ENCODE results near the gene SH3GL1. TPM values are rescaled to one million over a fixed set of nuclear protein-coding genes. Genes with fewer than 3 reads are reported as not detected.

The SH3GL1 gene
- total RNA-seq, 1 experiment from 2014 or later = 59.8 TPM

DNA sequence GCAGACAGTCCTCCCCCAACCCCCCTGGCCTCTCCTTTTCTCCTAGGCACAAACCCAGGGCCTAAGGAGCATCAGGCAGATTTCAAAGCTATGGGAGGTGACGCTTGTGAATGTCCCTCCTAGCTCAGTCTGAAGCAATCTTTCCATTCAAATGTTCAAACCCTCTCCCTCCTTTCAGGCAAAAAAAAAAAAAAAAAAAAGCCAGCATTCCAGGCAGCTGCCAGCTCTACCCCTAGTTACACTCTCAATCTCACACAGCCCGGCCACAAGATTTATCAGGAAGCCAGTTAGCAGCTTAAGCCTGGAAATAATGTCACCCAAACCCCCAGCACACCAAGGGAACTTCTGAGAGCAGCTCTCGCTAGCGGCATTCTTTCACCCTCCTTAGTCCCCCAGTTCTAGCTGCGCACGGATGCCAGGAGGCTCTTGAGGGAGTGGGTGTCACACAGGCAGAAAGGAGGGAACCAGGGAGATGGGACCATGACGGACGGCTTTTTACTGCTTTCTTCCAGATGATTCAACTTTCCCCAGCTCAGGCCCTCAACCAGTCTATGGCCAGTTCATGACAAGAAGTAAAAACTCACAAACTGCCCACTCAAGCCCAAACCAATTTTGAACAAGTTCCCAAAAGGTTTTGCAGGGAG lies 6.3 kb downstream of the SH3GL1 start:
- ChIA-PET CTCF (interaction anchor here (0.6 to 0.7 kb wide), 3 partner anchors 19 to 1089 kb away, joined by 4 to 17 read pairs (median 6); no protein-coding TSS in a partner anchor), POLR2A (ENCODE audit: unreplicated experiment) (interaction anchor here (0.6 kb wide), 1 partner anchor 53 kb away, joined by 14 read pairs; no protein-coding TSS in a partner anchor)
- peaks cover 97% of the 10 kb centered on the region for H3K79me2 ChIP-seq (ENCODE audit: low read length)
- H3K9ac ChIP-seq (ENCODE audit: low read length) = no peak overlapping the region
- H2AFZ ChIP-seq (ENCODE audit: low read length) = no peak overlapping the region
- BruUV-seq (replicated peaks) = no TSS peak
- no peak overlapping the region for H3K4me3 ChIP-seq (ENCODE audit: low read length)
- intact Hi-C loops (cut with micrococcal nuclease) = no loop called here
- no peaks in the 10 kb centered on the region for H3K27me3 ChIP-seq (ENCODE audit: low read length)
- TF ChIP-seq EZH2phosphoT487 (IDR thresholded peaks at IDR 0.05; ENCODE audit: borderline replicate concordance, low read length) (no peak), EZH2 (IDR thresholded peaks at IDR 0.05; ENCODE audit: low read length, unreplicated experiment) (no peak)
- TF ChIP-seq, protein P1, sequence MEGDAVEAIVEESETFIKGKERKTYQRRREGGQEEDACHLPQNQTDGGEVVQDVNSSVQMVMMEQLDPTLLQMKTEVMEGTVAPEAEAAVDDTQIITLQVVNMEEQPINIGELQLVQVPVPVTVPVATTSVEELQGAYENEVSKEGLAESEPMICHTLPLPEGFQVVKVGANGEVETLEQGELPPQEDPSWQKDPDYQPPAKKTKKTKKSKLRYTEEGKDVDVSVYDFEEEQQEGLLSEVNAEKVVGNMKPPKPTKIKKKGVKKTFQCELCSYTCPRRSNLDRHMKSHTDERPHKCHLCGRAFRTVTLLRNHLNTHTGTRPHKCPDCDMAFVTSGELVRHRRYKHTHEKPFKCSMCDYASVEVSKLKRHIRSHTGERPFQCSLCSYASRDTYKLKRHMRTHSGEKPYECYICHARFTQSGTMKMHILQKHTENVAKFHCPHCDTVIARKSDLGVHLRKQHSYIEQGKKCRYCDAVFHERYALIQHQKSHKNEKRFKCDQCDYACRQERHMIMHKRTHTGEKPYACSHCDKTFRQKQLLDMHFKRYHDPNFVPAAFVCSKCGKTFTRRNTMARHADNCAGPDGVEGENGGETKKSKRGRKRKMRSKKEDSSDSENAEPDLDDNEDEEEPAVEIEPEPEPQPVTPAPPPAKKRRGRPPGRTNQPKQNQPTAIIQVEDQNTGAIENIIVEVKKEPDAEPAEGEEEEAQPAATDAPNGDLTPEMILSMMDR (conservative IDR thresholded peaks at IDR 0.05; ENCODE audit: low read depth, low read length) = no peak
- peaks cover 4% of the 10 kb centered on the region; the same call in 1 of the 2 replicates for H3K36me3 ChIP-seq (ENCODE audit: low read depth, low read length)
- H4K20me1 ChIP-seq (ENCODE audit: low read length) = peaks cover 14% of the 10 kb centered on the region; the same call in 1 of the 2 replicates
- H3K4me2 ChIP-seq (ENCODE audit: low read length) = no peak overlapping the region
- no peak for DNase-seq
- no peaks in the 10 kb centered on the region for H3K9me3 ChIP-seq (ENCODE audit: low read length)
- no peak overlapping the region for H3K27ac ChIP-seq (ENCODE audit: low read length)
- peaks cover 11% of the 10 kb centered on the region for H3K4me1 ChIP-seq (ENCODE audit: insufficient read depth, low read length)
- no peak for ATAC-seq
- no peaks in the 10 kb centered on the region for H3F3A ChIP-seq (ENCODE audit: low read length, unreplicated experiment)
- H3K9me2 ChIP-seq (replicated peaks; ENCODE audit: low read length) = no peaks in the 10 kb centered on the region

DNA sequence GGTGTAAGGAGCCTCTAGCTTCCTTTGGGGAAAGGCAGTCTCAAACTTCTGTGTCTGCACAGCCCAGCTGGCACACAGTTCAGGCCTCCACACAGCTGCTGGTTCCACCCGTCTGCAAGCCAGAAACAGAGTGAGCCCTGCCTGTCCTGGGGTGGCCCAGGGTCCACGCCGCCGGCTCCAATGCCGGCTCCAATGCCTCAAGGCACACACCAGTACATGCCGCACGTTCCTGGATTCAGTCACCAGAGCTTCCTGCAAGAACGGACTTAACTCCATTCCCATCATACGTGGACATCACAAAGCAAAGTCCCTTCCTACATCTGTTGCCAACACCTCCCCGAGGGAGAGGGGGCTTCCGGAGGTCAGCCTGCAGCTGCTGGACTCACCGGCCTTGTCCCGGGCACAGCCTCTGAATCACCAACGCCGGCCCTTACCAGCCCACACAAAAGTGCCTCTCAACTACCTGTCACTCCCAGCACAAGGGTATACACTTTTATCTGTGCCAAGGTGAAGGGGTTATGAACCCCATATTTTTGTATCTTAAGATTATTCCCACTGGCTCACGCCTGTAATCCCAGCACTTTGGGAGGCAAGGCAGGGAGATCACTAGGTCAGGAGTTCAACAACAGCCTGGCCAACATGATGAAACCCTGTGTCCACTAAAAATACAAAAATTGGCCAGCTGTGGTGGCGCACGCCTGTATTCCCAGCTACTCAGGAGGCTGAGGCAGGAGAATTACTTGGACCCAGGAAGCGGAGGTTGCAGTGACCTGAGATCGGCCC lies 8.5 kb downstream of the SH3GL1 start:
- POLR2A ChIA-PET (ENCODE audit: unreplicated experiment) = no interaction called here
- Histone ChIP-seq H3K27ac (ENCODE audit: low read length) (no peak overlapping the region), H3K9me3 (ENCODE audit: low read length) (no peaks in the 10 kb centered on the region), H3K9me2 (replicated peaks; ENCODE audit: low read length) (no peaks in the 10 kb centered on the region), H3K27me3 (ENCODE audit: low read length) (no peaks in the 10 kb centered on the region), H3K9ac (ENCODE audit: low read length) (no peak overlapping the region), H3F3A (ENCODE audit: low read length, unreplicated experiment) (no peaks in the 10 kb centered on the region), H3K4me2 (ENCODE audit: low read length) (no peak overlapping the region), H3K36me3 (ENCODE audit: low read depth, low read length) (peaks cover 3% of the 10 kb centered on the region; the same call in 1 of the 2 replicates), H3K4me3 (ENCODE audit: low read length) (no peak overlapping the region), H3K4me1 (ENCODE audit: insufficient read depth, low read length) (peaks cover 16% of the 10 kb centered on the region), H4K20me1 (ENCODE audit: low read length) (peaks cover 9% of the 10 kb centered on the region; the same call in 1 of the 2 replicates), H2AFZ (ENCODE audit: low read length) (no peak overlapping the region), H3K79me2 (ENCODE audit: low read length) (peaks cover 96% of the 10 kb centered on the region)
- TF ChIP-seq EZH2phosphoT487 (IDR thresholded peaks at IDR 0.05; ENCODE audit: borderline replicate concordance, low read length) (no peak), EZH2 (IDR thresholded peaks at IDR 0.05; ENCODE audit: low read length, unreplicated experiment) (no peak)
- TF ChIP-seq, protein P1 (conservative IDR thresholded peaks at IDR 0.05; ENCODE audit: low read depth, low read length) = no peak
- BruUV-seq (replicated peaks) = no TSS peak
- CTCF ChIA-PET = no interaction called here
- DNase-seq (no peak), ATAC-seq (no peak)
- intact Hi-C loops (cut with micrococcal nuclease) = no loop called here
